SK-N-SH (cell line): ENCODE results near the gene RGS13.

Experiments
- EP300 ChIP-seq, 2 experiments: IDR thresholded peaks; 2 replicates each; pipeline versions ENCODE4 v1.4.0 to v1.6.1; 2012; ENCODE audit warnings: borderline replicate concordance in 1 of 2, low read depth in 1 of 2, low read length in 1 of 2
- FOXJ3 ChIP-seq: sonication (generic); formaldehyde crosslinking; IDR thresholded peaks from 2 replicates; pipeline ENCODE4 v1.5.1; 2020; ENCODE audit warnings: mild to moderate bottlenecking, missing genetic modification reagents
- GABPA ChIP-seq: IDR thresholded peaks from 2 replicates; pipeline ENCODE4 v1.4.0; 2012; ENCODE audit warnings: low read depth, mild to moderate bottlenecking
- POLR2AphosphoS5 ChIP-seq: IDR thresholded peaks from 2 replicates; pipeline ENCODE4 v1.6.1; 2012; ENCODE audit warnings: low read depth, low read length
- RAD21 ChIP-seq: IDR thresholded peaks from 2 replicates; pipeline ENCODE4 v1.6.1; 2012; ENCODE audit warnings: mild to moderate bottlenecking, low read length
- RFX5 ChIP-seq: IDR thresholded peaks from 2 replicates; pipeline ENCODE4 v1.6.1; 2012; ENCODE audit warnings: mild to moderate bottlenecking, improper control_type of control experiment, low read length
- RXRA ChIP-seq: IDR thresholded peaks from 2 replicates; pipeline ENCODE4 v1.4.0; 2012; ENCODE audit warnings: low read depth, mild to moderate bottlenecking, borderline replicate concordance
- TEAD4 ChIP-seq: IDR thresholded peaks from 2 replicates; pipeline ENCODE4 v1.4.0; 2012; ENCODE audit warnings: mild to moderate bottlenecking, borderline replicate concordance; ENCODE audit not compliant: insufficient read depth
- YY1 ChIP-seq: IDR thresholded peaks from 2 replicates; pipeline ENCODE4 v1.4.0; 2012; ENCODE audit warnings: low read depth, mild to moderate bottlenecking
- TF ChIP-seq, protein P1 (sequence below): fragments of 200-600 bp; sonication (generic); IDR thresholded peaks from 2 replicates; pipeline ENCODE4 v1.6.1; 2017; ENCODE audit warnings: antibody characterized with exemption, mild to moderate bottlenecking, moderate library complexity
- TF ChIP-seq, protein P2 (sequence below): IDR thresholded peaks from 2 replicates; pipeline ENCODE4 v1.4.0; 2012; ENCODE audit warnings: low read depth
- TF ChIP-seq, protein P3 (sequence below): IDR thresholded peaks from 2 replicates; pipeline ENCODE4 v1.6.1; 2012; ENCODE audit warnings: mild to moderate bottlenecking, low read depth, low read length, moderate library complexity
- TF ChIP-seq, protein P4 (sequence below): IDR thresholded peaks from 2 replicates; pipeline ENCODE4 v1.4.0; 2012; ENCODE audit warnings: low read depth, borderline replicate concordance
- TF ChIP-seq, protein P5 (sequence below): IDR thresholded peaks from 2 replicates; pipeline ENCODE4 v1.4.0; 2012; ENCODE audit warnings: low read depth, borderline replicate concordance

DNA sequence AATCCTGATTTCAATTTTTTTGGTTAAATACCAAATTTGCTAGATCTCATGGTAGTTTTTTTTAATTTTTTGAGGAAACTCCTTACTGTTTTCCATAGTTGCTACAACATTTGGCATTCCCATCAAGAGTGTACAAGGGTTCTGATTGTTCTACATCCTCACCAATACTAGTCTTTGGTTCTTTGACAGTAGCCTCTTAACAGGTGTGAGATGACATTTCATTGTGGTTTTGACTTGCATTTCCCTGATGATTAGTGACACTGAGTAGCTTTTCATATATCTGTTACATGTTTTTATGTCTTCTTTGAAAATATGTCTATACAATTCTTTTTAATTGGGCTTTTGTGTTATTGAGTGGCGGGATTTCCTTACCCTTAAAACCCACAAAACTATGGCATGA, 20.9 kb upstream of the RGS13 start:
- TF ChIP-seq, protein P1, sequence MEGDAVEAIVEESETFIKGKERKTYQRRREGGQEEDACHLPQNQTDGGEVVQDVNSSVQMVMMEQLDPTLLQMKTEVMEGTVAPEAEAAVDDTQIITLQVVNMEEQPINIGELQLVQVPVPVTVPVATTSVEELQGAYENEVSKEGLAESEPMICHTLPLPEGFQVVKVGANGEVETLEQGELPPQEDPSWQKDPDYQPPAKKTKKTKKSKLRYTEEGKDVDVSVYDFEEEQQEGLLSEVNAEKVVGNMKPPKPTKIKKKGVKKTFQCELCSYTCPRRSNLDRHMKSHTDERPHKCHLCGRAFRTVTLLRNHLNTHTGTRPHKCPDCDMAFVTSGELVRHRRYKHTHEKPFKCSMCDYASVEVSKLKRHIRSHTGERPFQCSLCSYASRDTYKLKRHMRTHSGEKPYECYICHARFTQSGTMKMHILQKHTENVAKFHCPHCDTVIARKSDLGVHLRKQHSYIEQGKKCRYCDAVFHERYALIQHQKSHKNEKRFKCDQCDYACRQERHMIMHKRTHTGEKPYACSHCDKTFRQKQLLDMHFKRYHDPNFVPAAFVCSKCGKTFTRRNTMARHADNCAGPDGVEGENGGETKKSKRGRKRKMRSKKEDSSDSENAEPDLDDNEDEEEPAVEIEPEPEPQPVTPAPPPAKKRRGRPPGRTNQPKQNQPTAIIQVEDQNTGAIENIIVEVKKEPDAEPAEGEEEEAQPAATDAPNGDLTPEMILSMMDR: no peak
- TF ChIP-seq FOXJ3 (CRISPR knock-in tag) (no peak), RAD21 (no peak), GABPA (no peak), EP300 (IDR thresholded peaks at IDR 0.05; ENCODE audit: borderline replicate concordance in 1 of 2, low read depth in 1 of 2, low read length in 1 of 2) (no peak), RFX5 (no peak), YY1 (no peak), TEAD4 (no peak), POLR2AphosphoS5 (no peak), RXRA (no peak)
- TF ChIP-seq, protein P2, sequence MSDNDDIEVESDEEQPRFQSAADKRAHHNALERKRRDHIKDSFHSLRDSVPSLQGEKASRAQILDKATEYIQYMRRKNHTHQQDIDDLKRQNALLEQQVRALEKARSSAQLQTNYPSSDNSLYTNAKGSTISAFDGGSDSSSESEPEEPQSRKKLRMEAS: no peak
- TF ChIP-seq, protein P3, sequence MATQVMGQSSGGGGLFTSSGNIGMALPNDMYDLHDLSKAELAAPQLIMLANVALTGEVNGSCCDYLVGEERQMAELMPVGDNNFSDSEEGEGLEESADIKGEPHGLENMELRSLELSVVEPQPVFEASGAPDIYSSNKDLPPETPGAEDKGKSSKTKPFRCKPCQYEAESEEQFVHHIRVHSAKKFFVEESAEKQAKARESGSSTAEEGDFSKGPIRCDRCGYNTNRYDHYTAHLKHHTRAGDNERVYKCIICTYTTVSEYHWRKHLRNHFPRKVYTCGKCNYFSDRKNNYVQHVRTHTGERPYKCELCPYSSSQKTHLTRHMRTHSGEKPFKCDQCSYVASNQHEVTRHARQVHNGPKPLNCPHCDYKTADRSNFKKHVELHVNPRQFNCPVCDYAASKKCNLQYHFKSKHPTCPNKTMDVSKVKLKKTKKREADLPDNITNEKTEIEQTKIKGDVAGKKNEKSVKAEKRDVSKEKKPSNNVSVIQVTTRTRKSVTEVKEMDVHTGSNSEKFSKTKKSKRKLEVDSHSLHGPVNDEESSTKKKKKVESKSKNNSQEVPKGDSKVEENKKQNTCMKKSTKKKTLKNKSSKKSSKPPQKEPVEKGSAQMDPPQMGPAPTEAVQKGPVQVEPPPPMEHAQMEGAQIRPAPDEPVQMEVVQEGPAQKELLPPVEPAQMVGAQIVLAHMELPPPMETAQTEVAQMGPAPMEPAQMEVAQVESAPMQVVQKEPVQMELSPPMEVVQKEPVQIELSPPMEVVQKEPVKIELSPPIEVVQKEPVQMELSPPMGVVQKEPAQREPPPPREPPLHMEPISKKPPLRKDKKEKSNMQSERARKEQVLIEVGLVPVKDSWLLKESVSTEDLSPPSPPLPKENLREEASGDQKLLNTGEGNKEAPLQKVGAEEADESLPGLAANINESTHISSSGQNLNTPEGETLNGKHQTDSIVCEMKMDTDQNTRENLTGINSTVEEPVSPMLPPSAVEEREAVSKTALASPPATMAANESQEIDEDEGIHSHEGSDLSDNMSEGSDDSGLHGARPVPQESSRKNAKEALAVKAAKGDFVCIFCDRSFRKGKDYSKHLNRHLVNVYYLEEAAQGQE: no peak
- TF ChIP-seq, protein P4, sequence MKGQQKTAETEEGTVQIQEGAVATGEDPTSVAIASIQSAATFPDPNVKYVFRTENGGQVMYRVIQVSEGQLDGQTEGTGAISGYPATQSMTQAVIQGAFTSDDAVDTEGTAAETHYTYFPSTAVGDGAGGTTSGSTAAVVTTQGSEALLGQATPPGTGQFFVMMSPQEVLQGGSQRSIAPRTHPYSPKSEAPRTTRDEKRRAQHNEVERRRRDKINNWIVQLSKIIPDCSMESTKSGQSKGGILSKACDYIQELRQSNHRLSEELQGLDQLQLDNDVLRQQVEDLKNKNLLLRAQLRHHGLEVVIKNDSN: no peak
- TF ChIP-seq, protein P5, sequence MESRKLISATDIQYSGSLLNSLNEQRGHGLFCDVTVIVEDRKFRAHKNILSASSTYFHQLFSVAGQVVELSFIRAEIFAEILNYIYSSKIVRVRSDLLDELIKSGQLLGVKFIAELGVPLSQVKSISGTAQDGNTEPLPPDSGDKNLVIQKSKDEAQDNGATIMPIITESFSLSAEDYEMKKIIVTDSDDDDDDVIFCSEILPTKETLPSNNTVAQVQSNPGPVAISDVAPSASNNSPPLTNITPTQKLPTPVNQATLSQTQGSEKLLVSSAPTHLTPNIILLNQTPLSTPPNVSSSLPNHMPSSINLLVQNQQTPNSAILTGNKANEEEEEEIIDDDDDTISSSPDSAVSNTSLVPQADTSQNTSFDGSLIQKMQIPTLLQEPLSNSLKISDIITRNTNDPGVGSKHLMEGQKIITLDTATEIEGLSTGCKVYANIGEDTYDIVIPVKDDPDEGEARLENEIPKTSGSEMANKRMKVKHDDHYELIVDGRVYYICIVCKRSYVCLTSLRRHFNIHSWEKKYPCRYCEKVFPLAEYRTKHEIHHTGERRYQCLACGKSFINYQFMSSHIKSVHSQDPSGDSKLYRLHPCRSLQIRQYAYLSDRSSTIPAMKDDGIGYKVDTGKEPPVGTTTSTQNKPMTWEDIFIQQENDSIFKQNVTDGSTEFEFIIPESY: no peak
